GM10248 (cell line): ENCODE results near the gene HAP1.
"Not testable (repeated sequence)": the region's sequence is repeated elsewhere in the genome, so short reads cannot be mapped to it uniquely, and the experiment has no call there.

Experiments used
- CTCF ChIA-PET: fragments of 300-600 bp; sonication (Branson Sonifier 250); formaldehyde crosslinking; extraction: SDS; loops from one replicate; lab custom pipeline; 2021; ENCODE audit warnings: antibody characterized with exemption; lab: Yijun Ruan, JAX
- POLR2A ChIA-PET: fragments of 350-650 bp; sonication (Branson Sonifier 250); formaldehyde crosslinking; extraction: SDS; loops from one replicate; lab custom pipeline; 2020; ENCODE audit warnings: antibody characterized with exemption; lab: Yijun Ruan, JAX
- DNase-seq: peaks from one replicate; pipeline ENCODE4 v3.0.0; 2012; ENCODE audit errors: extremely low spot score
- CTCF ChIP-seq: IDR thresholded peaks from 2 replicates; pipeline ENCODE4 v1.5.1; 2012; ENCODE audit warnings: mild to moderate bottlenecking, low read depth; ENCODE audit errors: extremely low read depth, missing control alignments, control extremely low read depth

The HAP1 gene

GRCh38 chr17:41711669-41712400 lies 22.6 kb downstream of the HAP1 start, which contains the start of gene GAST:
Gene GAST, plus strand, starts transcription at chr17:41712331. Its CDS starts 3,106 bp downstream, at chr17:41715437.
- ChIA-PET CTCF (interaction anchor here (1.4 to 1.7 kb wide), 2 partner anchors 11 to 16 kb away, joined by 4 to 6 read pairs; no protein-coding TSS in a partner anchor), POLR2A (no interaction called here)
- no peak for TF ChIP-seq CTCF
- DNase-seq = no peak

GRCh38 chr17:41710472-41711090 lies 23.9 kb downstream of the HAP1 start:
- DNase-seq = no peak
- POLR2A ChIA-PET = no interaction called here
- CTCF ChIA-PET = interaction anchor here (1.1 kb wide), 1 partner anchor 15 kb away, joined by 6 read pairs; no protein-coding TSS in a partner anchor
- TF ChIP-seq CTCF = no peak

- POLR2A ChIA-PET = interaction anchor here (0.6 to 1.2 kb wide), 3 partner anchors 12 to 443 kb away, joined by 3 to 4 read pairs (median 3); no protein-coding TSS in a partner anchor
- TF ChIP-seq CTCF = no peak
- DNase-seq = no peak
- CTCF ChIA-PET = interaction anchor here (1.1 to 5.8 kb wide), 4 partner anchors 13 to 103 kb away, joined by 3 to 36 read pairs (median 6); partner anchors contain the start of gene P3H4
Measured at GRCh38 chr17:41707803-41708669, 26.4 kb downstream of the HAP1 start.

- TF ChIP-seq CTCF = no peak
- ChIA-PET POLR2A (interaction anchor here (0.6 kb wide), 1 partner anchor 16 kb away, joined by 3 read pairs; no protein-coding TSS in a partner anchor), CTCF (interaction anchor here (1.5 to 5.8 kb wide), 3 partner anchors 10 to 43 kb away, joined by 3 to 36 read pairs (median 4); no protein-coding TSS in a partner anchor)
- no peak for DNase-seq
Measured at GRCh38 chr17:41705271-41705991, 29.0 kb downstream of the HAP1 start.

GRCh38 chr17:41702712-41703111 lies 31.7 kb downstream of the HAP1 start:
- POLR2A ChIA-PET = no interaction called here
- CTCF ChIA-PET = no interaction called here
- TF ChIP-seq CTCF = no peak

GRCh38 chr17:41700843-41701242 lies 33.6 kb downstream of the HAP1 start:
- CTCF ChIA-PET = interaction anchor here (1.5 kb wide), 1 partner anchor 12 kb away, joined by 4 read pairs; the partner anchor contains the start of gene GAST
- DNase-seq, POLR2A ChIA-PET: not testable (repeated sequence)

More at GRCh38 chr17:41702712-41703111, 31.7 kb downstream of the HAP1 start:
- DNase-seq = no peak
